SK-N-SH (cell line): ENCODE measurements around the gene TBC1D1. TPM values are rescaled to one million over a fixed set of nuclear protein-coding genes. Genes with fewer than 3 reads are reported as not detected.

Source experiments
- CTCF ChIA-PET: fragments of 300-600, 350-600 bp; formaldehyde crosslinking; extraction: SDS; loops from one replicate; lab custom pipeline; 2021; lab: Yijun Ruan, JAX
- POLR2A ChIA-PET: fragments of 350-600 bp; sonication (Branson Sonifier 250); formaldehyde crosslinking; extraction: SDS; loops from one replicate; lab custom pipeline; 2020; ENCODE audit warnings: antibody characterized with exemption, inconsistent platforms; lab: Yijun Ruan, JAX
- DNase-seq: peaks from one replicate; pipeline ENCODE4 v3.0.0; 2012
- H2AFZ ChIP-seq: fragments of 200-600 bp; sonication (generic); 2 replicates; pipeline ENCODE4 v1.8.1; 2016; ENCODE audit warnings: antibody characterized with exemption, mild to moderate bottlenecking, low read depth
- H3F3A ChIP-seq: fragments of 200-600 bp; sonication (generic); replicated peaks from 2 replicates; pipeline ENCODE3; 2016; ENCODE audit warnings: antibody characterized with exemption, mild to moderate bottlenecking; ENCODE audit not compliant: insufficient read depth
- H3K27ac ChIP-seq, 2 experiments: fragments of 200-500 bp in 1 of 2; fragments of 200-600 bp in 1 of 2; sonication (Bioruptor generic) in 1 of 2; sonication (generic), shearing (Covaris generic) in 1 of 2; 2 replicates each; pipeline versions ENCODE4 v1.5.1 to v1.6.1; 2014 to 2016; ENCODE audit warnings: low read depth in 2 of 2, inconsistent platforms in 1 of 2, low read length in 1 of 2, mild to moderate bottlenecking in 1 of 2, mixed read lengths in 1 of 2
- H3K27me3 ChIP-seq: fragments of 200-600 bp; sonication (generic), shearing (Covaris generic); 2 replicates; pipeline ENCODE4 v1.6.1; 2016; ENCODE audit warnings: mixed run types; ENCODE audit not compliant: insufficient read depth
- H3K36me3 ChIP-seq, 2 experiments: fragments of 200-500 bp in 1 of 2; fragments of 200-600 bp in 1 of 2; sonication (Bioruptor generic) in 1 of 2; sonication (generic) in 1 of 2; replicated peaks in 1 of 2; 2 replicates each; pipeline versions ENCODE3 to v1.5.1; 2014 to 2016; ENCODE audit warnings: low read length in 1 of 2, mild to moderate bottlenecking in 1 of 2; ENCODE audit not compliant: insufficient read depth in 2 of 2, control insufficient read depth in 1 of 2
- H3K4me1 ChIP-seq, 2 experiments: fragments of 200-500 bp in 1 of 2; fragments of 200-600 bp in 1 of 2; sonication (Bioruptor generic) in 1 of 2; sonication (generic), shearing (Covaris generic) in 1 of 2; 2 replicates each; pipeline versions ENCODE4 v1.5.1 to v1.6.1; 2014 to 2016; ENCODE audit warnings: low read depth in 1 of 2, low read length in 1 of 2, mixed run types in 1 of 2; ENCODE audit not compliant: insufficient read depth in 2 of 2, control insufficient read depth in 1 of 2
- H3K4me2 ChIP-seq: fragments of 200-600 bp; sonication (generic), shearing (Covaris generic); 2 replicates; pipeline ENCODE4 v1.6.1; 2017; ENCODE audit warnings: mixed run types
- H3K4me3 ChIP-seq, 2 experiments: fragments of 200-500 bp in 1 of 2; fragments of 200-600 bp in 1 of 2; sonication (Bioruptor generic) in 1 of 2; sonication (generic), shearing (Covaris generic) in 1 of 2; 2 replicates each; pipeline versions ENCODE4 v1.5.1 to v1.8.1; 2014 to 2016; ENCODE audit warnings: low read depth in 2 of 2, inconsistent platforms in 1 of 2, low read length in 1 of 2, mild to moderate bottlenecking in 1 of 2, mixed read lengths in 1 of 2, moderate library complexity in 1 of 2
- H3K79me2 ChIP-seq: fragments of 200-600 bp; sonication (generic); 2 replicates; pipeline ENCODE4 v1.8.1; 2017; ENCODE audit warnings: mild to moderate bottlenecking; ENCODE audit not compliant: insufficient read depth
- H3K9ac ChIP-seq: fragments of 200-600 bp; sonication (generic); 2 replicates; pipeline ENCODE4 v1.6.1; 2017; ENCODE audit warnings: mixed run types
- H3K9me2 ChIP-seq: fragments of 200-600 bp; sonication (generic); 2 replicates; pipeline ENCODE4 v1.6.1; 2017; ENCODE audit warnings: mixed run types
- H3K9me3 ChIP-seq: fragments of 200-600 bp; sonication (generic); 2 replicates; pipeline ENCODE4 v1.6.1; 2017; ENCODE audit warnings: mixed run types, mild to moderate bottlenecking, moderate library complexity
- H4K20me1 ChIP-seq: fragments of 200-600 bp; sonication (generic); 2 replicates; pipeline ENCODE4 v1.6.1; 2017; ENCODE audit warnings: mild to moderate bottlenecking, mixed run types; ENCODE audit not compliant: insufficient read depth
- EP300 ChIP-seq, 2 experiments: IDR thresholded peaks; 2 replicates each; pipeline versions ENCODE4 v1.4.0 to v1.6.1; 2012; ENCODE audit warnings: borderline replicate concordance in 1 of 2, low read depth in 1 of 2, low read length in 1 of 2
- FOXJ3 ChIP-seq: sonication (generic); formaldehyde crosslinking; IDR thresholded peaks from 2 replicates; pipeline ENCODE4 v1.5.1; 2020; ENCODE audit warnings: mild to moderate bottlenecking, missing genetic modification reagents
- FOXM1 ChIP-seq: IDR thresholded peaks from 2 replicates; pipeline ENCODE4 v1.4.0; 2012; ENCODE audit warnings: low read depth, mild to moderate bottlenecking
- MEF2A ChIP-seq: IDR thresholded peaks from 2 replicates; pipeline ENCODE4 v1.4.0; 2012; ENCODE audit warnings: low read depth, borderline replicate concordance
- NRF1 ChIP-seq: IDR thresholded peaks from 2 replicates; pipeline ENCODE4 v1.6.1; 2012; ENCODE audit warnings: low read depth, mild to moderate bottlenecking, low read length
- POLR2AphosphoS5 ChIP-seq: IDR thresholded peaks from 2 replicates; pipeline ENCODE4 v1.6.1; 2012; ENCODE audit warnings: low read depth, low read length
- RAD21 ChIP-seq: IDR thresholded peaks from 2 replicates; pipeline ENCODE4 v1.6.1; 2012; ENCODE audit warnings: mild to moderate bottlenecking, low read length
- RCOR1 ChIP-seq: fragments of 150-350 bp; IDR thresholded peaks from 2 replicates; pipeline ENCODE4 v1.6.1; 2017; ENCODE audit warnings: antibody characterized with exemption, low read length
- RFX5 ChIP-seq: IDR thresholded peaks from 2 replicates; pipeline ENCODE4 v1.6.1; 2012; ENCODE audit warnings: mild to moderate bottlenecking, improper control_type of control experiment, low read length
- RXRA ChIP-seq: IDR thresholded peaks from 2 replicates; pipeline ENCODE4 v1.4.0; 2012; ENCODE audit warnings: low read depth, mild to moderate bottlenecking, borderline replicate concordance
- TAF1 ChIP-seq: IDR thresholded peaks from 2 replicates; pipeline ENCODE4 v1.6.1; 2012; ENCODE audit warnings: low read depth, mild to moderate bottlenecking, low read length, moderate library complexity, borderline replicate concordance
- TCF12 ChIP-seq: IDR thresholded peaks from 2 replicates; pipeline ENCODE4 v1.4.0; 2012
- YY1 ChIP-seq: IDR thresholded peaks from 2 replicates; pipeline ENCODE4 v1.4.0; 2012; ENCODE audit warnings: low read depth, mild to moderate bottlenecking
- WGBS: methylation state at CpG from one replicate; pipeline ENCODE4 v1.1.6; 2017; ENCODE audit warnings: low lambda C conversion rate; 5-methylcytosine and 5-hydroxymethylcytosine counted together
- polyA plus RNA-seq, 3 experiments: library from polyadenylated mRNA; depleted of rRNA; stranded (reverse); fragments of >200 nt; gene quantifications; 2 replicates each; pipeline ENCODE4 v1.2.3, GENCODE V29; 2012
- TF ChIP-seq, protein P1 (sequence below): IDR thresholded peaks from 2 replicates; pipeline ENCODE4 v1.4.0; 2012; ENCODE audit warnings: low read depth
- TF ChIP-seq, protein P2 (sequence below): IDR thresholded peaks from 2 replicates; pipeline ENCODE4 v1.6.1; 2012; ENCODE audit warnings: mild to moderate bottlenecking, low read depth, low read length, moderate library complexity
- TF ChIP-seq, protein P3 (sequence below): fragments of 150-350 bp; IDR thresholded peaks from 2 replicates; pipeline ENCODE4 v1.6.1; 2017; ENCODE audit warnings: antibody characterized with exemption, low read length, low read depth, borderline replicate concordance
- TF ChIP-seq, protein P4 (sequence below): IDR thresholded peaks from 2 replicates; pipeline ENCODE4; 2012

The TBC1D1 gene
- polyA plus RNA-seq, 1 of the 3 experiments (the other 2 are of a cell fraction): 29.8 TPM

GRCh38 chr4:38040619-38041018, 149.7 kb downstream of the TBC1D1 start:
- Histone ChIP-seq H4K20me1 (no peaks in the 10 kb centered on the region), H3K79me2 (no peaks in the 10 kb centered on the region), H3K4me3 (no peak overlapping the region), H3K9me3 (no peaks in the 10 kb centered on the region), H2AFZ (no peak overlapping the region), H3K27ac (no peak overlapping the region), H3K4me2 (no peak overlapping the region), H3K9ac (no peak overlapping the region), H3K36me3 (peaks cover 9 to 12% of the 10 kb centered on the region in 2 experiments), H3K27me3 (no peaks in the 10 kb centered on the region), H3K9me2 (no peaks in the 10 kb centered on the region), H3F3A (no peaks in the 10 kb centered on the region), H3K4me1 (no peaks in the 10 kb centered on the region)
- WGBS: 76% methylated on average over 7 of the region's 7 CpGs
- DNase-seq: no peak
- CTCF ChIA-PET: interaction anchor here (1.3 to 2.1 kb wide), 2 partner anchors 10 to 236 kb away, joined by 5 to 8 read pairs; no protein-coding TSS in a partner anchor
- POLR2A ChIA-PET: no interaction called here
- TF ChIP-seq YY1 (no peak), EP300 (IDR thresholded peaks at IDR 0.05; ENCODE audit: borderline replicate concordance in 1 of 2, low read depth in 1 of 2, low read length in 1 of 2) (no peak)

- Histone ChIP-seq H3F3A (no peaks in the 10 kb centered on the region), H3K79me2 (no peaks in the 10 kb centered on the region), H3K27me3 (no peaks in the 10 kb centered on the region), H3K9me2 (no peaks in the 10 kb centered on the region), H3K4me3 (no peak overlapping the region), H3K9me3 (no peaks in the 10 kb centered on the region), H2AFZ (no peak overlapping the region), H3K27ac (no peak overlapping the region), H3K4me2 (no peak overlapping the region), H4K20me1 (no peaks in the 10 kb centered on the region), H3K4me1 (no peaks in the 10 kb centered on the region), H3K9ac (no peak overlapping the region), H3K36me3 (peaks cover 4 to 16% of the 10 kb centered on the region in 2 experiments)
- TF ChIP-seq, protein P1, sequence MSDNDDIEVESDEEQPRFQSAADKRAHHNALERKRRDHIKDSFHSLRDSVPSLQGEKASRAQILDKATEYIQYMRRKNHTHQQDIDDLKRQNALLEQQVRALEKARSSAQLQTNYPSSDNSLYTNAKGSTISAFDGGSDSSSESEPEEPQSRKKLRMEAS: no peak
- no peak for TF ChIP-seq TCF12
- TF ChIP-seq EP300 (IDR thresholded peaks at IDR 0.05; ENCODE audit: borderline replicate concordance in 1 of 2, low read depth in 1 of 2, low read length in 1 of 2): no peak
- no peak for TF ChIP-seq NRF1
- TF ChIP-seq POLR2AphosphoS5: no peak
- TF ChIP-seq FOXJ3 (CRISPR knock-in tag): no peak
- no peak for TF ChIP-seq RXRA
- TF ChIP-seq MEF2A: no peak
- no peak for TF ChIP-seq TAF1
- TF ChIP-seq, protein P2, sequence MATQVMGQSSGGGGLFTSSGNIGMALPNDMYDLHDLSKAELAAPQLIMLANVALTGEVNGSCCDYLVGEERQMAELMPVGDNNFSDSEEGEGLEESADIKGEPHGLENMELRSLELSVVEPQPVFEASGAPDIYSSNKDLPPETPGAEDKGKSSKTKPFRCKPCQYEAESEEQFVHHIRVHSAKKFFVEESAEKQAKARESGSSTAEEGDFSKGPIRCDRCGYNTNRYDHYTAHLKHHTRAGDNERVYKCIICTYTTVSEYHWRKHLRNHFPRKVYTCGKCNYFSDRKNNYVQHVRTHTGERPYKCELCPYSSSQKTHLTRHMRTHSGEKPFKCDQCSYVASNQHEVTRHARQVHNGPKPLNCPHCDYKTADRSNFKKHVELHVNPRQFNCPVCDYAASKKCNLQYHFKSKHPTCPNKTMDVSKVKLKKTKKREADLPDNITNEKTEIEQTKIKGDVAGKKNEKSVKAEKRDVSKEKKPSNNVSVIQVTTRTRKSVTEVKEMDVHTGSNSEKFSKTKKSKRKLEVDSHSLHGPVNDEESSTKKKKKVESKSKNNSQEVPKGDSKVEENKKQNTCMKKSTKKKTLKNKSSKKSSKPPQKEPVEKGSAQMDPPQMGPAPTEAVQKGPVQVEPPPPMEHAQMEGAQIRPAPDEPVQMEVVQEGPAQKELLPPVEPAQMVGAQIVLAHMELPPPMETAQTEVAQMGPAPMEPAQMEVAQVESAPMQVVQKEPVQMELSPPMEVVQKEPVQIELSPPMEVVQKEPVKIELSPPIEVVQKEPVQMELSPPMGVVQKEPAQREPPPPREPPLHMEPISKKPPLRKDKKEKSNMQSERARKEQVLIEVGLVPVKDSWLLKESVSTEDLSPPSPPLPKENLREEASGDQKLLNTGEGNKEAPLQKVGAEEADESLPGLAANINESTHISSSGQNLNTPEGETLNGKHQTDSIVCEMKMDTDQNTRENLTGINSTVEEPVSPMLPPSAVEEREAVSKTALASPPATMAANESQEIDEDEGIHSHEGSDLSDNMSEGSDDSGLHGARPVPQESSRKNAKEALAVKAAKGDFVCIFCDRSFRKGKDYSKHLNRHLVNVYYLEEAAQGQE: no peak
- TF ChIP-seq, protein P3, sequence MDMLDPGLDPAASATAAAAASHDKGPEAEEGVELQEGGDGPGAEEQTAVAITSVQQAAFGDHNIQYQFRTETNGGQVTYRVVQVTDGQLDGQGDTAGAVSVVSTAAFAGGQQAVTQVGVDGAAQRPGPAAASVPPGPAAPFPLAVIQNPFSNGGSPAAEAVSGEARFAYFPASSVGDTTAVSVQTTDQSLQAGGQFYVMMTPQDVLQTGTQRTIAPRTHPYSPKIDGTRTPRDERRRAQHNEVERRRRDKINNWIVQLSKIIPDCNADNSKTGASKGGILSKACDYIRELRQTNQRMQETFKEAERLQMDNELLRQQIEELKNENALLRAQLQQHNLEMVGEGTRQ: no peak
- TF ChIP-seq FOXM1: no peak
- no peak for TF ChIP-seq RFX5
- TF ChIP-seq, protein P4, sequence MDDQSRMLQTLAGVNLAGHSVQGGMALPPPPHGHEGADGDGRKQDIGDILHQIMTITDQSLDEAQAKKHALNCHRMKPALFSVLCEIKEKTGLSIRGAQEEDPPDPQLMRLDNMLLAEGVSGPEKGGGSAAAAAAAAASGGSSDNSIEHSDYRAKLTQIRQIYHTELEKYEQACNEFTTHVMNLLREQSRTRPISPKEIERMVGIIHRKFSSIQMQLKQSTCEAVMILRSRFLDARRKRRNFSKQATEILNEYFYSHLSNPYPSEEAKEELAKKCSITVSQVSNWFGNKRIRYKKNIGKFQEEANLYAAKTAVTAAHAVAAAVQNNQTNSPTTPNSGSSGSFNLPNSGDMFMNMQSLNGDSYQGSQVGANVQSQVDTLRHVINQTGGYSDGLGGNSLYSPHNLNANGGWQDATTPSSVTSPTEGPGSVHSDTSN: no peak
- TF ChIP-seq RAD21: no peak
- TF ChIP-seq RCOR1: no peak
- POLR2A ChIA-PET: no interaction called here
- CTCF ChIA-PET: interaction anchor here (0.7 to 1.2 kb wide), 2 partner anchors 11 to 247 kb away, joined by 3 to 4 read pairs; no protein-coding TSS in a partner anchor
- 93% methylated on average over 7 of the region's 7 CpGs for WGBS
- DNase-seq: no peak
These were observed 153.2 kb downstream of the TBC1D1 start for GRCh38 chr4:38044060-38044459.
